Sigmoid colon (tissue), 4 donors: ENCODE data around the gene TNFRSF13B.

ENCODE experiments used
- CTCF ChIP-seq, 4 experiments: fragments of 450-650 bp in 3 of 4; fragments of 200-600 bp in 1 of 4; IDR thresholded peaks; one replicate each; pipeline ENCODE4 v1.5.1; 2016 to 2019; ENCODE audit warnings: antibody characterized with exemption in 4 of 4, mild to moderate bottlenecking in 3 of 4, moderate library complexity in 2 of 4
- EP300 ChIP-seq, 4 donors: sonication (generic); formaldehyde crosslinking; IDR thresholded peaks; one replicate each; pipeline ENCODE4 v1.6.1; 2017; ENCODE audit warnings: antibody characterized with exemption in 4 of 4
- POLR2A ChIP-seq, 2 donors: fragments of 450-650 bp; IDR thresholded peaks; one replicate each; pipeline ENCODE4 v1.6.1; 2016; ENCODE audit warnings: antibody characterized with exemption in 2 of 2, mild to moderate bottlenecking in 2 of 2, moderate library complexity in 2 of 2
- POLR2AphosphoS5 ChIP-seq, 4 donors: sonication (generic); formaldehyde crosslinking; IDR thresholded peaks; one replicate each; pipeline ENCODE4 v1.6.1; 2017; ENCODE audit warnings: antibody characterized with exemption in 4 of 4

GRCh38 chr17:16912021-16912962 is 59.6 kb downstream of the TNFRSF13B start:
- TF ChIP-seq CTCF (IDR thresholded peaks at IDR 0.05) = no peak
- TF ChIP-seq EP300 (IDR thresholded peaks at IDR 0.05) = no peak
- TF ChIP-seq POLR2A (IDR thresholded peaks at IDR 0.05) = no peak
- TF ChIP-seq POLR2AphosphoS5 (IDR thresholded peaks at IDR 0.05) = no peak
